HG03520 (cell line): ENCODE results near the gene TMEM184A.
A peak's percentile ranks its signal among the peaks of the same experiment; 100 is the strongest.
"Not testable (repeated sequence)": the region's sequence is repeated elsewhere in the genome, so short reads cannot be mapped to it uniquely, and the experiment has no call there.

Experiments used
- ATAC-seq: cut with Tn5 transposase; IDR thresholded peaks from one replicate; pipeline ENCODE4 v1.9.1; 2021; ENCODE audit warnings: mild to moderate bottlenecking, moderate library complexity; ENCODE audit not compliant: unreplicated experiment

TMEM184A gene

GRCh38 chr7:1590887-1591286 is 34.9 kb upstream of the TMEM184A start:
- no peak for ATAC-seq

- no peak for ATAC-seq
Measured at GRCh38 chr7:1590476-1590875, 34.5 kb upstream of the TMEM184A start.

- ATAC-seq: no peak
Measured at GRCh38 chr7:1588978-1589377, 33.0 kb upstream of the TMEM184A start.

- no peak for ATAC-seq
Measured at GRCh38 chr7:1587738-1588137, 31.7 kb upstream of the TMEM184A start.

GRCh38 chr7:1586827-1587705 is 31.1 kb upstream of the TMEM184A start:
- no peak for ATAC-seq

GRCh38 chr7:1586126-1586826 is 30.3 kb upstream of the TMEM184A start:
- ATAC-seq: no peak

- no peak for ATAC-seq
Measured at GRCh38 chr7:1585142-1585981, 29.4 kb upstream of the TMEM184A start.

- ATAC-seq: no peak
Measured at GRCh38 chr7:1584700-1585099, 28.7 kb upstream of the TMEM184A start.

GRCh38 chr7:1583241-1583930 is 27.4 kb upstream of the TMEM184A start:
- ATAC-seq: not testable (repeated sequence)

- ATAC-seq: no peak
Measured at GRCh38 chr7:1580422-1581030, 24.5 kb upstream of the TMEM184A start.

- peak; percentile 56 for ATAC-seq
Measured at GRCh38 chr7:1579481-1580421, 23.7 kb upstream of the TMEM184A start.

GRCh38 chr7:1578513-1578912 is 22.5 kb upstream of the TMEM184A start:
- no peak for ATAC-seq

GRCh38 chr7:1576521-1577253 is 20.7 kb upstream of the TMEM184A start:
- no peak for ATAC-seq

GRCh38 chr7:1575809-1576208 is 19.8 kb upstream of the TMEM184A start:
- ATAC-seq: no peak

- ATAC-seq: no peak
Measured at GRCh38 chr7:1572111-1572822, 16.3 kb upstream of the TMEM184A start.

- ATAC-seq: peak; percentile 90
Measured at GRCh38 chr7:1569833-1570632, 14.0 kb upstream of the TMEM184A start, which contains the start of gene PSMG3. TSS of gene PSMG3 (minus strand) at chr7:1570032. CDS start at chr7:1569339, 693 bp downstream.

- ATAC-seq: peak; percentile 9
Measured at GRCh38 chr7:1569440-1569832, 13.4 kb upstream of the TMEM184A start.
